ENCODE data around the gene SV2B.

DNA sequence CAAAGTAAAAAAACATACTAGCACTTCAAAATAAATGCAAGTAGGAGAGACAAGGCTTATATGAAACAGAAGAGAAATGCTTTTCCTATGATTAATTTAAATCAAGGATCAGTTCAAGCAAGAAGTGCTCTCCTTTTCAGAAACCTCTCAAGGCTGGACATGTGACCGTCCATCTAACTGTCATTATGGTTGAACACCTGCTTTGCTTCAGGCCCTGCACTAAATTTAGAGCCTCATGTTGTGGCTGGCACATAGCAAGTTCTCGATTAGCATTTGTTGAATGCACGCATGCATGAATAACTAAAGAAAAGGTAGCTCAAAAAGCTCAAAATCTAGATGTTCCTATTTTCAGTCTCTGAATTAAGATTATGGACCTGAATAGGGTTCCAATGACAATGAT, 82.0 kb downstream of the SV2B start:
- TF ChIP-seq, protein P1, sequence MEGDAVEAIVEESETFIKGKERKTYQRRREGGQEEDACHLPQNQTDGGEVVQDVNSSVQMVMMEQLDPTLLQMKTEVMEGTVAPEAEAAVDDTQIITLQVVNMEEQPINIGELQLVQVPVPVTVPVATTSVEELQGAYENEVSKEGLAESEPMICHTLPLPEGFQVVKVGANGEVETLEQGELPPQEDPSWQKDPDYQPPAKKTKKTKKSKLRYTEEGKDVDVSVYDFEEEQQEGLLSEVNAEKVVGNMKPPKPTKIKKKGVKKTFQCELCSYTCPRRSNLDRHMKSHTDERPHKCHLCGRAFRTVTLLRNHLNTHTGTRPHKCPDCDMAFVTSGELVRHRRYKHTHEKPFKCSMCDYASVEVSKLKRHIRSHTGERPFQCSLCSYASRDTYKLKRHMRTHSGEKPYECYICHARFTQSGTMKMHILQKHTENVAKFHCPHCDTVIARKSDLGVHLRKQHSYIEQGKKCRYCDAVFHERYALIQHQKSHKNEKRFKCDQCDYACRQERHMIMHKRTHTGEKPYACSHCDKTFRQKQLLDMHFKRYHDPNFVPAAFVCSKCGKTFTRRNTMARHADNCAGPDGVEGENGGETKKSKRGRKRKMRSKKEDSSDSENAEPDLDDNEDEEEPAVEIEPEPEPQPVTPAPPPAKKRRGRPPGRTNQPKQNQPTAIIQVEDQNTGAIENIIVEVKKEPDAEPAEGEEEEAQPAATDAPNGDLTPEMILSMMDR (IDR thresholded peaks at IDR 0.05) = no peak
- no peak for TF ChIP-seq POLR2A (IDR thresholded peaks at IDR 0.05)

All from testis (tissue), 2 donors.